Measurements from ENCODE around the gene MIEN1.
"Not testable (repeated sequence)": the region's sequence is repeated elsewhere in the genome, so short reads cannot be mapped to it uniquely, and the experiment has no call there.

The MIEN1 gene

DNA sequence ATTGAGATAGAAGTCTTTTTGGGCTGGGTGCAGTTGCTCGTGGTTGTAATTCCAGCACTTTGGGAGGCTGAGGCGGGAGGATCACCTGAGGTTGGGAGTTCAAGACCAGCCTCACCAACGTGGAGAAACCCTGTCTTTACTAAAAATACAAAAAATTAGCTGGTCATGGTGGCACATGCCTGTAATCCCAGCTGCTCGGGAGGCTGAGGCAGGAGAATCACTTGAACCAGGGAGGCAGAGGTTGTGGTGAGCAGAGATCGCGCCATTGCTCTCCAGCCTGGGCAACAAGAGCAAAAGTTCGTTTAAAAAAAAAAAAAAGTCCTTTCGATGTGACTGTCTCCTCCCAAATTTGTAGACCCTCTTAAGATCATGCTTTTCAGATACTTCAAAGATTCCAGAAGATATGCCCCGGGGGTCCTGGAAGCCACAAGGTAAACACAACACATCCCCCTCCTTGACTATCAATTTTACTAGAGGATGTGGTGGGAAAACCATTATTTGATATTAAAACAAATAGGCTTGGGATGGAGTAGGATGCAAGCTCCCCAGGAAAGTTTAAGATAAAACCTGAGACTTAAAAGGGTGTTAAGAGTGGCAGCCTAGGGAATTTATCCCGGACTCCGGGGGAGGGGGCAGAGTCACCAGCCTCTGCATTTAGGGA lies 31.0 kb downstream of the MIEN1 start:
- not testable (repeated sequence) for DNase-seq (ENCODE audit: low read depth)

DNA sequence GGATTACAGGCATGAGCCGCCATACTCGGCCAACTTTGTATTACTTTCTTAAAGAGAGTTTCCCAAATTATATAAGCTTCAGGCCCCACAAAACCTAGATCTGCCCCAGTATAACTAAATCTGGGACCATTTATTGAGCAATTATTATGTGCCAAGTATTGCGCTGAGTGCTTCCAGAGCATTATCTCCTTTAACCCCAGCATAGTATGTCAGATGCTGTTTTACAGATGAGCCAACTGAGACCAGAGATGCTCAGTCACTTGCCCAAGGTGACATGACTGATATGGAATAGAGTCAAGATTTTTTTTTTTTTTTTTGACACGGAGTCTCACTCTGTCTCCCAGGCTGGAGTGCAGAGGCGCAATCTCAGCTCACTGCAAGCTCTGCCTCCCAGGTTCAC lies 32.4 kb downstream of the MIEN1 start:
- no peak for DNase-seq (ENCODE audit: low read depth)

DNA sequence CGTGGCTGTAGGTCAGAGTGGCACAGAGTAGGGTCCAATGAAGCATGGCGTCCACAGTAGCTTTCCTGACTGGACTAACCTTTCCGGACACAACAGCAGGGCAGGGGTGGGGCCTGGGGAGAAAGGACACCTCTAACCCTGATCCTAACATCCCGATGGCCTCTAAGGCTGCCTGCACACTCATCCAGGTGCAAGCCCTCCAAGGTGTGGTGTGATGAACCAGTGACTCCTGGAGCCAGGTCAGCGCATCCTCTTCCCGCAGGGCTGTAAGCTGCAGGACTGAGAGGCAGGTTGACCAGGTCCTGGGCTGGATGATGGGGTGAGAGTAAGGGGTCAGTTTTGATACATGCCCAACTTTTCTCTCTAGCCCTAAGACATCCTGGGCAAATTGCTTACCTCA lies 33.6 kb downstream of the MIEN1 start:
- DNase-seq (ENCODE audit: low read depth), result no peak

DNA sequence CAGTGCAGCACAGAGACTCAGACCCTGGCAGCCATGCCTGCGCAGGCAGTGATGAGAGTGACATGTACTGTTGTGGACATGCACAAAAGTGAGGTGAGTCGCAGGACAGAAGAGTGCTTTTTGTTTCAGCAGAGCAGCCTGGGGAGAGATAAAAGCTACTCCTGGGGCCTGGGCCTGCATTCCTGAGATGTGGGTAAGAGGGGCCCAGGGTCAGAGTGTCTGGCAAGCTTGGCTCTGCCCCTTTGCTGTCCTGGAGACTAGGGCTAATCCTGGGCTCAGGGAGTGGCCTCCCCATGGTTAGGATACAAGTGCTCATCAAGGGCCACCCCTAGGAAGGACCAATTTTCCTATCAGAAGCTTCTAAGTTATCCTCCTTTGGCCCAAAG lies 35.2 kb downstream of the MIEN1 start:
- DNase-seq (ENCODE audit: low read depth), result no peak

DNA sequence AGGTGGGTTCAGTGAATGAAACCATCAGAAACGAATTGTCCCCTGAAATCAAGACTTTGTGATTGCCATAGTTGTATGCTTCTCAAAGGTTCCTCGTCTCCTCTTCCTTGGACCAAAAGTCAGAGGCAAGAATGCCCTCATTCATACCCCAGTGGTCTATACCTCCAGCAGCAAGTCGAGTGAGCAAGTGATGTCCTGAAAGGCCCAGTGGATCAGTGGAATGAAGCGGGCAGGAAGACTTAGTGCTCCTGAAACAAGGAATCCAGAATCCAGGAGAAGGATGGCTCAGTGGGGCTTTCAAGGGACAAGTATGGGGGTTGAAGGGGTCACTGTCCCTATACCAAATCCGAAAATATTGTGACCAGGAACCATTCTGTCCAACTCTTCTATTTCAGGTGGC lies 35.7 kb downstream of the MIEN1 start:
- DNase-seq (ENCODE audit: low read depth), result no peak

DNA sequence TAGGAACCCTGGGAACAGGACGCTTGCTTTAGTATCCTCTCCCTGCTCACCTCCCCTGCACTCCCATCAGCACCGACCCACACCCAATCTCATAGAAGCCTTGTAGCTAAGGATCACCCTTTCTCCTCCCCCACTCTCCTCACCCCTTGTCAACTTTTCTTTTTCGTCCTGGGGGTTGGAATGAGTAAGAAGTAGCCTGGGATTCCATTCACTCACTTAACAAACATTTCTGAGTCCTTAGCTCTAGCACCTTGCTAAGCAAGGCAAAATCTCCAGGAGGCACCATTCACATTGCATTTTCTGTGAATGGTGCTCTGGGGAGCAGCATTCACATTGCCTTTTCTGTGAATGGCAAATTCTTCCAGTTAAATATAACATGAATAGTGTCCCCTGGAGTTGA lies 41.4 kb downstream of the MIEN1 start:
- DNase-seq (ENCODE audit: low read depth), result no peak

DNA sequence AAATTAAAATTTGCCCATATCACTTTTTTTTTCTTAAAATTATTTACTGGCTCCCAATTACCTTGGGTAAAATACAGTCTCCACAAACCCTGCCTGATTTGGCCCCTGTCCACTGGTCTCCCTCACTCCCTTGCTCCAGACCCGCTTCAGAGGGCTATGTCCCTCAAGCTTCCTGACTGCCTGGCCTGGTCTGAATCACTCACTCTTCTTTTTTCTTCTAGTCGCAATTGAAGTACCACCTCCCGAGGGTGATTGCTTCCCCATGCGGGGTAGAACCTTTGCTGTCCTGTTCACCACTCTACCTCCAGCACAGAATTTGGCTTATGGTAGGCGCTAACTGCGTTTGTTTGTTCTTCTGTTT lies 41.9 kb downstream of the MIEN1 start:
- DNase-seq (ENCODE audit: low read depth), result no peak

DNA sequence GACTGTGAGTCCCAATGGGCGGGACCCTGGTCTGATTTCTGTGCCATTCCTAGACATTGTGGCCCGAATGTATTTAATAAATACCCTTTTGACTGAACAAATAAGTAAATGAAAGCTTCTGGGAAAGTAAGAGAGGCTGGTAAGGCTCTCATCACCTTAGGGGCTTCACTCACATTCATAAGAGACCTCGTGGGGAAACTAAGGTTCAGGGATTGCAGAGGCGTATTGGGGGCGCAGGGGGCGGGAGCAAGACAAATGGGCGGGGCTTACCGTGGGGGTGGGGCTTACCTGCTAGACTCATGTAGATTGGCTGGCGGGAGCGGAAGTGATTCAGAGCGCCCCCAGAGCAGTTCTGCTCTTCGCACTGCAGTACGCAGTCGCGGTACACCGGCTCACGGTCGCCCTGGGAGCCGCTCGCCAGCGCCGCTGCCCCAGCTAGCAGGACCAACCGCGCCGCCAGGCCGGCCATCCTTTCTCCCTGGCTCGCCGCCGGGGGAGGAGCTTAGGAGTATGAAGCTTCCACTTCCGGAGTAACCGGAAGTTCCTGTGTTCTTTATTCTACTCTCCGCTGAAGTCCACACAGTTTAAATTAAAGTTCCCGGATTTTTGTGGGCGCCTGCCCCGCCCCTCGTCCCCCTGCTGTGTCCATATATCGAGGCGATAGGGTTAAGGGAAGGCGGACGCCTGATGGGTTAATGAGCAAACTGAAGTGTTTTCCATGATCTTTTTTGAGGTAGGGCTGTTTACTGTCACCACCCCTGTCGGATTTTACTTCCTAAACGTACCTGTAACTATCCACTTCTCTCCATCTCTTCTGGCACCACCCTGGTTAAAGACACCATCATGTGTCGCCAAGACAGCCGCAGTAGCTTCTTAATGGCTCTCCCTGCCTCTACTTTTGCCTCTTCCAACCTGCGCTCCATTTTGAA lies 42.5 kb downstream of the MIEN1 start, which contains the start of gene PGAP3:
Gene PGAP3, minus strand, starts transcription at position 512 of the 929 bp plus-strand sequence. Its CDS starts 43 bp downstream, at position 469.
- peak; percentile 77 for DNase-seq (ENCODE audit: low read depth)

DNA sequence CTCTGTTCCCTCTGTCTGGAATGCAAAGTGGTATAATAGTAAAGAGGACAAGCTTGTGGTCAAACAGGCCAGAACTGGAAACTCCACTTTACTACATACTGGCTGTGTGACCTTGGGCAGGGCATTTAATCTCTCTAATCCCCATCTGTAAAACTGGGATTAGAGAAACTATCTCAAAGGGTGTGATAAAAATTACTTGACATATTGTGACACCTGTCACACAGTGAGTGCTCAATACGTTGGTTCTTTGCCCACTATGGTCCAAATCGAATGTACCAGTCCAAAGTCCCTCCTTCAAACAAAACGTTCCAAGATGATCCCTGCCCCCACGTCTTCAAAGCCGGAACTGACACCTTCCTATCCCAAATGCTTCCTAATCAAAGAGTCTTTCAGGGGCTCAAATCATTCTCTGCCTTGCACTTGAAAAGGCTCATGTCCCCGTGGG lies 43.2 kb downstream of the MIEN1 start:
- DNase-seq (ENCODE audit: low read depth), result no peak

DNA sequence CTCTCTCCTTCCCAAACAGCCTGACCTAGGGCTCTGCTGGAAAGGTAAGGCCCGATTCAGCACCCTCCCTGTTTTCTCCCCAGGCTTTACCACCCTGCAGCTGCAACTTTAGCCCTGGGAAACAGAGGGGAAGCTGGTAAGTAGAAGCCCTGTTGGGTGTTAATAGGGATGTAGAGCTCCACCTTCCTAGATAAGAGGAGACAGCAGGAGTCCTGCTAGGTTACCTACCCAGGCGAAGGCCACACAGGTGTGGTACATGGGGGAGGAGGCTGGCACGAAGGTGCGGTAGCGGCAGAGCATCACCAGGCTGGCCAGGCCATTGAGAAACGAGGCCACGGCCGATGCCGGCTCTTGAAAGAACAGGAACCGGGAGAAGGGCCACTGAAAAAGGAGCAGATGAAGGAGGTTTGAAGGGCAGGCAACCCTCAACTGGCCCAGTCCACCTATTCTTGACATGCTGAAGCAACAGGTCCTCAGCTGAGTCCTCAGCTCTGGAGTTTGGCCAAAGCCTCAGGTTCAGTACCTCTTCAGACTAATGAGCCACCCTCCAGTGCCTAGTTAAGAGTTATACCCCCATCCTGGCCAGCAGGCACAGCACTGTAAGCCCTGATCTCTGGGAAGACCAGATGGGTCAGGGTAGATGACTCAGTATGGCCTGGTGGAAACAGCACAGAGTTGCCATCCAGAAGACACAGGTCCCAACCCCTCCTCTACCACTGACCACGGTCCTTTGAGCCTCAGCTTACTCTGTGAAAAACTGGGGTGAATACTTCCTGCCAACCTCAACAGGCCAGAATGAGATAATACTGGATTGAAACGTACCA lies 45.8 kb downstream of the MIEN1 start:
- DNase-seq (ENCODE audit: low read depth), result no peak

DNA sequence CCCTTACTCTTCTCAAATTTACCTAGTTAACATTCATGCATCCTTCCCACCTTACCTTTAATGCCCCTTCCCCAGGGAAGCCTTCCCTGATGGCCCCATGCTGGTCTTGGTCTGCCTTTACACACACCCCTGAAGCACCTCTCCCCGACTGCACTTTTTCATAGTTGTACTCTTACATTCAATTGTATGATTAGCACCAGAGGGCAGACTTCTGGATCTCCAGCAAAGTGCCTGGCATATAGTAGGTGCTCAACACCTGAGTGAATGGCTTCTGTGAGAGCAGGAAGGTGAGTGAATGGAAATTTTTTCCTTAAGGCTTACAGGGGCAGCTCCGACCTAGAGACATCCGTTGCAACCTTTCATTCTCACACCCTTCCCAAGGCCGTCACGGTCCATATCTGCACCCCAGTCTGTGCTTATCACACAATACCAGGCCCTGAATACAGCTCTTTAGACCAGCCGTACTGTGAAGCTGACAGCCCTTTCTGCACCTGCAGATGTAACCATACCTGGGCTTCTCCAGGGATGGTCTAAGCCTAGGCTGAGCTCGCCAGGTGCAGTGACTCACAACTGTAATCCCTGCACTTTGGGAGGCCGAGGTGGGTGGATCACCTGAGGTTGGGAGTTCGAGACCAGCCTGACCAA lies 46.9 kb downstream of the MIEN1 start:
- DNase-seq (ENCODE audit: low read depth), result no peak

DNA sequence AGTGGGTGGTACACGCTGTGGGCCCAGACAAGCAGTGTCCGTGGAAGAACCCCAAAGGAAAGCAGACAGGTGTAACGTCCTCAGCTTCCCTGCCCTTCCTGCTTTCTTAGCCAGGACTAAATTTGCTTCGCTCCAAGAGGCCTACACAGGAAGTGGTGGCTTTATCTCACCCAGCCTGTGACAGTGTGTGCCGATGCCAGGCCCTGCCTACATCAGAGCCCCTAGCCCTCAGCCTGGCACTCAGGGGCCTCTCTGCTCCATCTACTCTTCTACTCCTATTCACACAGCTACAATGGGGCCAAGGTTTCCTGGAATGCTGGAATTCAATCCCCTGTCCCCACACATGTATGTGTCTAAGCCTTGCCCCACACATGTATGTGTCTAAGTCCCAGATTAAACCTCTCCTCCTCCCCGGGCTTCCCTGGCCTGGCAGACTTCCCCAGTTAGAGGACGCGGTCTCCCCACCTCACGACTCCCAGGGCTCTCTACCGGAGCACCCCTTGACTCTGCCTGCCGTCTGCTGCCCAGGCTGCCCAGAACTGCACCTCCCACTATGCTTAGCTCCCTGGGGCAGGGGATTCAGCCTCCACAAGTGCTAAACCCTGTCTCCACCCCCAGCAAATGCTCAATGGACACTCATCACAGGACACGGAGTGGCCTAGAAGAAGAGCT lies 50.7 kb downstream of the MIEN1 start:
- DNase-seq (ENCODE audit: low read depth), result peak; percentile 25
